Measurements from ENCODE around the gene FAM151A.

FAM151A gene

DNA sequence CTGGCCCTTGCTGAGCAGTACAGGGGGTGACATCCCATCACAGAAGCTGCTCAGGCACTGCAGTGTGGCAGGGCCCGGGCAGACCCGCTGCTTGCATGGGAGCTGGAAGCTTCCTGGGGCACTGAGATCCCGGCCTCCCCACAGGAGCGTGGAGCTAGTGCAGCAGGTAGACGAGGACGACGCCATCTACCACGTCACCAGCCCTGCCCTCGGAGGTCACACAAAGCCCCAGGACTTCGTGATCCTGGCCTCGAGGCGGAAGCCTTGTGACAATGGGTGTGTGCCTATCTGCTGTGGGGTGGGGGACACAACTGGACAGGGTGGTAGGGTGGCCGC, 16.4 kb downstream of the FAM151A start:
- TF ChIP-seq, protein P1, sequence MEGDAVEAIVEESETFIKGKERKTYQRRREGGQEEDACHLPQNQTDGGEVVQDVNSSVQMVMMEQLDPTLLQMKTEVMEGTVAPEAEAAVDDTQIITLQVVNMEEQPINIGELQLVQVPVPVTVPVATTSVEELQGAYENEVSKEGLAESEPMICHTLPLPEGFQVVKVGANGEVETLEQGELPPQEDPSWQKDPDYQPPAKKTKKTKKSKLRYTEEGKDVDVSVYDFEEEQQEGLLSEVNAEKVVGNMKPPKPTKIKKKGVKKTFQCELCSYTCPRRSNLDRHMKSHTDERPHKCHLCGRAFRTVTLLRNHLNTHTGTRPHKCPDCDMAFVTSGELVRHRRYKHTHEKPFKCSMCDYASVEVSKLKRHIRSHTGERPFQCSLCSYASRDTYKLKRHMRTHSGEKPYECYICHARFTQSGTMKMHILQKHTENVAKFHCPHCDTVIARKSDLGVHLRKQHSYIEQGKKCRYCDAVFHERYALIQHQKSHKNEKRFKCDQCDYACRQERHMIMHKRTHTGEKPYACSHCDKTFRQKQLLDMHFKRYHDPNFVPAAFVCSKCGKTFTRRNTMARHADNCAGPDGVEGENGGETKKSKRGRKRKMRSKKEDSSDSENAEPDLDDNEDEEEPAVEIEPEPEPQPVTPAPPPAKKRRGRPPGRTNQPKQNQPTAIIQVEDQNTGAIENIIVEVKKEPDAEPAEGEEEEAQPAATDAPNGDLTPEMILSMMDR (IDR thresholded peaks at IDR 0.05; ENCODE audit: insufficient read depth, low read depth, low read length, missing control alignments), result no peak
- DNase-seq (ENCODE audit: low read depth), result no peak
- no peak overlapping the region for H3K4me3 ChIP-seq (ENCODE audit: low read length)

DNA sequence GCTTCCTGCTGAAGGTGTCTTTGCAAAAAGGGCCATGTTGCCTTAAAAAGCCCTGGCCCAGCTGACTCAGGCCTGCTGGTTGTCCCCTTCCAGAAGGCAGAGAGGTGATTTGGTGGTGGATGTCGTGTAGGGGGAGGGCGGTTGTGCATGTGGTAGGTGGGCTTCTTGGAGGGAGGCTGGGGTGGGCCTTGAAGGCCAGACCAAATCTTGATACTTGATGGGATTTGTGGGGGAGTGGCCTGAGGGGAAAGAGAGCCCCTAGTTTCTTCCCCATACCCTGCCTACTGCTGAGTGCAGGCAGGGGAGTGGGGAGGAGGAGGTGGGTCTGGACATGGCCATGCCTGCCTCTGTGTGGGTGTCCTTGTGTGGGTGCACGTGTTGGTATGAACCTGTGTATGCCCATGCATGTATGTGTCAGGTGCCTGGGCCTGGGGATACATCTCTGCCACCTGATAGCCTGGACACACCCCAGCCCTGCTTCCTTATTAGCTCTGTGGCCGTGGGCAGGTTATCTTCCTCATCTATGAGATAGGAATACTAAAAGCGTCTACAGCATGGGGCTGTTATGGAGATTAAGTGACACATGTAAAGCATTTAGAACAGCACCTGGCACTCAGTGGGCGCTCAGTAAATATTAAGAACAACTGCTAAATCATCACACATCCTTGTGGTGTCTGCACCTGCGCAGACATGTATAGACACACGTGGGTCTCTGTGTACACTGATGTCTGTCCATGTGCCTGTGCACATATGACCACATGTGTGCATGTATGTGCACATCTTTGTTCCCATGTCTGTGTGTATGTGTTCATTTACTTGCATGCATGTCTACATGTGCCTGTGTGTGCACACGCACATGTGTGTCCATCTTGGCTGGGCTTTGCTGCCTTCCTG, 17.0 kb downstream of the FAM151A start:
- TF ChIP-seq, protein P1 (IDR thresholded peaks at IDR 0.05; ENCODE audit: insufficient read depth, low read depth, low read length, missing control alignments), result no peak
- DNase-seq (ENCODE audit: low read depth), result no peak

DNA sequence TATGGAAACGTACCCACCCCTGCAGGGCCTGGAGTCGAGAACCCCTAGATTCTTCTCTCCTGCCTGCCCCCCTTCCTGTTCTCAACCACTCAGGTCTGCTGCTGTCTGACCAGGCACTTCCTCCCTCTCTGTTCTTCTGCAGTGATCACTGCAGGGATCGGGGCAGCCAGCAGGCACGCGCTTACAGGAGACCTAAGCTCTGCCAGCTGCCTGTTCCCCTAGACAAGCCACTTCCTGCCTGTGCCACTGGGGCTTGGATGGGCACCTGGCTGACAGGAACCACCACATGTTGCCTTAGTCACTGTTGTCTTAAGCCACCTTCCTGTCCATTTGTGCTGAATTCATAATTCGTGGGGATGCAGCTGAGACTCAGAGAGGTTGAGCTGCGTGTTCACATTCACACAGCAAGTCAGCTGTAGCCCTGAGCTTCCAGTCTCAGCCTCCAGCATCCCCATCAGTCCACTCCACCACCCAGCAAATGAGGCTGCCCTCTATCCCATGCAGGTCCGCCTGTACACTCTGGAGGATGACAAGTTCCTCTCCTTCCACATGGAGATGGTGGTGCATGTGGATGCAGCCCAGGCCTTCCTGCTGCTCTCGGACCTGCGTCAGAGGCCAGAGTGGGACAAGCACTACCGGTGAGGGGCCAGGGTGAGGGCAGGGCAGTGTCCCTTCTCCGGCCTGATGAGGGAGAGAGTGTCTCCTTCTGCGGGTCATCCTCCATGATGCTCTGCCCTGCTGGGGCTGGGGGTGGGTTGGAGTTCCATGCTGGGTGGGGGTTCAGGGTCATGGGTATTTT, 18.6 kb downstream of the FAM151A start:
- no peak overlapping the region for H3K4me3 ChIP-seq (ENCODE audit: low read length)
- peak; percentile 65 for DNase-seq (ENCODE audit: low read depth)
- TF ChIP-seq, protein P1 (IDR thresholded peaks at IDR 0.05; ENCODE audit: insufficient read depth, low read depth, low read length, missing control alignments), result no peak

More for the DNA sequence above, 17.0 kb downstream of the FAM151A start:
- H3K4me3 ChIP-seq (ENCODE audit: low read length), result no peak overlapping the region

DNA sequence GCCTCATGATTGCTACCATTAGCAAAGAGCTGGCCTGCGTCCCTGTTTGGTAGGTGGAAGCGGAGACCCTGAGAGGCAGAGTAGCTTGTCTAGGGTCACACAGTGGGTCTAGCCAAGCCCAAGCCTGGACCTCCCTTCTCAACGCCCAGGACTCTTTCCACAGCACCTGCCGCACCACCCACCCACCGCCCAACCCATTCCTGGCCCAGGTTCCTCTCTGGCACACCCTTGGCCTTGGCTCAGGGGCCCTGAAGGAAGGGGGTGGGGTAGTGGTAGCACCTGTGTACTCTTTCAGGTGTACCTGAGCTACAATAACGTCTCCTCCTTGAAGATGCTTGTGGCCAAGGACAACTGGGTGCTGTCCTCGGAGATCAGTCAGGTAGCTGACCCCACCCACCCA, 19.3 kb downstream of the FAM151A start:
- TF ChIP-seq, protein P1 (IDR thresholded peaks at IDR 0.05; ENCODE audit: insufficient read depth, low read depth, low read length, missing control alignments), result no peak
- H3K4me3 ChIP-seq (ENCODE audit: low read length), result no peak overlapping the region
- DNase-seq (ENCODE audit: low read depth), result no peak

DNA sequence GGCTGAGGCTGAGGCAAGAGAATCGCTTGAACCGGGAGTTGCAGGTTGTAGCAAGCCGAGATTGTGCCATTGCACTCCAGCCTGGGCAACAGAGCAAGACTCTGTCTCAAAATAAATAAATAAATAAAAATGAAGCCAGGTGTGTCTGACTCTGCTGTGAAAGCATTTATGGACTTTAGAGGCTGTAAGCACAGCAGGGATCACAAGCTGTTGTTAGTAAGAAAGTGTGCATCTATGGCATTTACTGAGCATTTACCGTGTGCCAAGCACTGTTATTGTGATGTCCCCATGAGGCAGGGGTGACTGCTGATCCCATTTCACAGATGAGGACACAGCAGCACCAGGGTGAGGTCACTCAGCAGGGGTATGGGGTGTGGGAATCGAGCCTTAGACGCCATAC, 20.1 kb downstream of the FAM151A start:
- TF ChIP-seq, protein P1 (IDR thresholded peaks at IDR 0.05; ENCODE audit: insufficient read depth, low read depth, low read length, missing control alignments), result no peak
- no peak for DNase-seq (ENCODE audit: low read depth)
- H3K4me3 ChIP-seq (ENCODE audit: low read length), result no peak overlapping the region

DNA sequence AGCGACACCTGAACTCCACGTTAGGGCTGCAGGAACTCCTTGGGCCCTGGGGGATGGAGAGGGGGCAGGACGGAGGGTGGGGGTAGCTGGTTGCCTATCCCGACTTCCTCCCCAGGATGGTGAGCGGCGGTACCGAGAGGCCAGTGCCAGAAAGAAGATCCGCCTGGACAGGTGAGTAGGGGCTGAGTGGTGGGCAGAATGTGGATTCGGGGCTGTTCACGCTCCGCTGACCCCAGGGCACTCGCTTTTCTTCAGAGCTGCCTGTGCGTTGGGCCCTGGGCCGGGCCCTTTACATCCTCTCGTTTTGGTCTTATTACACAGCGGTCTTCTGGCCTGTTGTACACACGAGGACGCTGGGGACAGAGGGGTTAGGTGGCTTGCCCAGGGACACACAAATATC, 20.8 kb downstream of the FAM151A start:
- TF ChIP-seq, protein P1 (IDR thresholded peaks at IDR 0.05; ENCODE audit: insufficient read depth, low read depth, low read length, missing control alignments), result no peak
- DNase-seq (ENCODE audit: low read depth), result no peak
- H3K4me3 ChIP-seq (ENCODE audit: low read length), result no peak overlapping the region
